ENCODE data around the gene OAF.

The OAF gene

GRCh38 chr11:120184371-120184945, 26.4 kb upstream of the OAF start:
- DNase-seq = no peak

- DNase-seq = peak; percentile 29
Measured at GRCh38 chr11:120184946-120185705, 25.7 kb upstream of the OAF start.

- no peak for DNase-seq
Measured at GRCh38 chr11:120185706-120186455, 25.0 kb upstream of the OAF start.

- no peak for DNase-seq
Measured at GRCh38 chr11:120186456-120186773, 24.4 kb upstream of the OAF start.

- peak; percentile 8 for DNase-seq
Measured at GRCh38 chr11:120186774-120187591, 23.8 kb upstream of the OAF start.

- no peak for DNase-seq
Measured at GRCh38 chr11:120188371-120188770, 22.5 kb upstream of the OAF start.

- DNase-seq = no peak
Measured at GRCh38 chr11:120188811-120189455, 21.9 kb upstream of the OAF start.

- no peak for DNase-seq
Measured at GRCh38 chr11:120191058-120191457, 19.8 kb upstream of the OAF start.

- no peak for DNase-seq
Measured at GRCh38 chr11:120192831-120193625, 17.8 kb upstream of the OAF start.

- no peak for DNase-seq
Measured at GRCh38 chr11:120194166-120194565, 16.7 kb upstream of the OAF start.

GRCh38 chr11:120195601-120196320, 15.1 kb upstream of the OAF start:
- DNase-seq = no peak

- DNase-seq = no peak
Measured at GRCh38 chr11:120196826-120197225, 14.0 kb upstream of the OAF start.

- DNase-seq = no peak
Measured at GRCh38 chr11:120197251-120197891, 13.5 kb upstream of the OAF start.

- no peak for DNase-seq
Measured at GRCh38 chr11:120197977-120198376, 12.9 kb upstream of the OAF start.

- no peak for DNase-seq
Measured at GRCh38 chr11:120198403-120198786, 12.4 kb upstream of the OAF start.

- no peak for DNase-seq
Measured at GRCh38 chr11:120198787-120199469, 11.9 kb upstream of the OAF start.

- no peak for DNase-seq
Measured at GRCh38 chr11:120199613-120200012, 11.2 kb upstream of the OAF start.

- DNase-seq = no peak
Measured at GRCh38 chr11:120200677-120201076, 10.2 kb upstream of the OAF start.

GRCh38 chr11:120201653-120202052, 9.2 kb upstream of the OAF start:
- no peak for DNase-seq

- no peak for DNase-seq
Measured at GRCh38 chr11:120203626-120204025, 7.2 kb upstream of the OAF start.
